GM19328 (cell line): Measurements from ENCODE around the gene PDAP1.
"Not testable (repeated sequence)": the region's sequence is repeated elsewhere in the genome, so short reads cannot be mapped to it uniquely, and the experiment has no call there.

ENCODE experiments used
- ATAC-seq: cut with Tn5 transposase; IDR thresholded peaks from one replicate; pipeline ENCODE4 v1.9.1; 2021; ENCODE audit warnings: mild to moderate bottlenecking, moderate library complexity; ENCODE audit not compliant: unreplicated experiment

PDAP1 gene

GRCh38 chr7:99380032-99380822, 28.2 kb downstream of the PDAP1 start:
- ATAC-seq = peak; percentile 31

- not testable (repeated sequence) for ATAC-seq
Measured at GRCh38 chr7:99379693-99380031, 28.7 kb downstream of the PDAP1 start.

GRCh38 chr7:99379043-99379577, 29.3 kb downstream of the PDAP1 start:
- ATAC-seq = no peak

GRCh38 chr7:99375070-99375807, 33.2 kb downstream of the PDAP1 start:
- ATAC-seq = peak; percentile 35

GRCh38 chr7:99374111-99375064, 34.0 kb downstream of the PDAP1 start, which contains the start of gene ARPC1B:
Gene ARPC1B (plus strand): TSS chr7:99374730. CDS start chr7:99385715, 10,985 bp downstream.
- ATAC-seq = peak; percentile 52

- no peak for ATAC-seq
Measured at GRCh38 chr7:99373091-99374066, 35.0 kb downstream of the PDAP1 start.

- no peak for ATAC-seq
Measured at GRCh38 chr7:99372275-99373090, 35.9 kb downstream of the PDAP1 start.

GRCh38 chr7:99371376-99371920, 36.9 kb downstream of the PDAP1 start:
- ATAC-seq = no peak

- ATAC-seq = no peak
Measured at GRCh38 chr7:99369767-99370391, 38.5 kb downstream of the PDAP1 start.

GRCh38 chr7:99368750-99369389, 39.5 kb downstream of the PDAP1 start:
- no peak for ATAC-seq

GRCh38 chr7:99366646-99367045, 41.8 kb downstream of the PDAP1 start:
- ATAC-seq = no peak

GRCh38 chr7:99365318-99366141, 42.9 kb downstream of the PDAP1 start:
- no peak for ATAC-seq

GRCh38 chr7:99363286-99363685, 45.1 kb downstream of the PDAP1 start:
- ATAC-seq = no peak

- no peak for ATAC-seq
Measured at GRCh38 chr7:99362801-99363200, 45.6 kb downstream of the PDAP1 start.

- no peak for ATAC-seq
Measured at GRCh38 chr7:99359465-99360154, 48.8 kb downstream of the PDAP1 start.

- not testable (repeated sequence) for ATAC-seq
Measured at GRCh38 chr7:99358521-99358920, 49.9 kb downstream of the PDAP1 start.
